Neural cell (in vitro differentiated cells): ENCODE measurements around the gene PNPLA3. TPM values are rescaled to one million over a fixed set of nuclear protein-coding genes. Genes with fewer than 3 reads are reported as not detected.
A peak's percentile ranks its signal among the peaks of the same experiment; 100 is the strongest.

ENCODE experiments used
- H2AFZ ChIP-seq: fragments of 200-600, 300-800 bp; sonication (generic), shearing (Covaris generic); 2 replicates; pipeline ENCODE4 v1.6.0; 2014; ENCODE audit warnings: low read depth, mild to moderate bottlenecking, antibody characterized with exemption, low read length, moderate library complexity
- H3F3A ChIP-seq: fragments of 200-600 bp; shearing (Covaris generic); 2 replicates; pipeline ENCODE4 v1.6.1; 2016; ENCODE audit warnings: mild to moderate bottlenecking, moderate library complexity, mixed read lengths, antibody characterized with exemption, low read length; ENCODE audit not compliant: insufficient read depth, poor library complexity, severe bottlenecking
- H3K27ac ChIP-seq: fragments of 200-600, 300-800 bp; sonication (generic), shearing (Covaris generic); 2 replicates; pipeline ENCODE4 v1.5.1; 2014; ENCODE audit warnings: mild to moderate bottlenecking, low read length, moderate library complexity
- H3K27me3 ChIP-seq: fragments of 300-800, 200-600 bp; sonication (generic), shearing (Covaris generic); 2 replicates; pipeline ENCODE4 v1.6.0; 2014; ENCODE audit warnings: mild to moderate bottlenecking, low read depth, low read length, moderate library complexity; ENCODE audit not compliant: insufficient read depth
- H3K36me3 ChIP-seq: fragments of 300-800, 200-600 bp; sonication (generic), shearing (Covaris generic); 2 replicates; pipeline ENCODE4 v1.5.1; 2014; ENCODE audit warnings: mild to moderate bottlenecking, antibody characterized with exemption, low read length, moderate library complexity; ENCODE audit not compliant: insufficient read depth
- H3K4me2 ChIP-seq: fragments of 300-800, 200-600 bp; sonication (generic), shearing (Covaris generic); 2 replicates; pipeline ENCODE4 v1.6.0; 2014; ENCODE audit warnings: mild to moderate bottlenecking, low read length
- H3K4me3 ChIP-seq: fragments of 300-800, 200-600 bp; sonication (generic), shearing (Covaris generic); 2 replicates; pipeline ENCODE4 v1.5.1; 2014; ENCODE audit warnings: mild to moderate bottlenecking, low read length, moderate library complexity
- H3K79me2 ChIP-seq: fragments of 200-600 bp; shearing (Covaris generic); replicated peaks from 2 replicates; pipeline ENCODE4 v1.6.0; 2014; ENCODE audit warnings: mild to moderate bottlenecking, low read length, moderate library complexity; ENCODE audit not compliant: insufficient read depth
- H3K9ac ChIP-seq: fragments of 300-800, 200-600 bp; sonication (generic), shearing (Covaris generic); 2 replicates; pipeline ENCODE4 v1.6.1; 2016; ENCODE audit warnings: mild to moderate bottlenecking, low read length, mixed read lengths
- H3K9me2 ChIP-seq: fragments of 200-600 bp; shearing (Covaris generic); 2 replicates; pipeline ENCODE4 v1.6.1; 2016; ENCODE audit warnings: mild to moderate bottlenecking, low read length, mixed read lengths; ENCODE audit not compliant: insufficient read depth
- H3K9me3 ChIP-seq: fragments of 200-600, 300-800 bp; sonication (generic), shearing (Covaris generic); 2 replicates; pipeline ENCODE4 v1.6.1; 2016; ENCODE audit warnings: mild to moderate bottlenecking, mixed run types, low read length, moderate library complexity, mixed read lengths
- H4K20me1 ChIP-seq: fragments of 200-600 bp; shearing (Covaris generic); 2 replicates; pipeline ENCODE4 v1.6.1; 2016; ENCODE audit warnings: mild to moderate bottlenecking, mixed run types; ENCODE audit not compliant: insufficient read depth
- CTCF ChIP-seq: fragments of 450-650 bp; IDR thresholded peaks from 2 replicates; pipeline ENCODE4 v1.5.1; 2014; ENCODE audit warnings: antibody characterized with exemption, mild to moderate bottlenecking, moderate library complexity; ENCODE audit not compliant: poor library complexity, severe bottlenecking
- EP300 ChIP-seq: fragments of 450-650 bp; conservative IDR thresholded peaks from 2 replicates; pipeline ENCODE4 v1.6.1; 2014; ENCODE audit warnings: antibody characterized with exemption, mild to moderate bottlenecking, moderate library complexity; ENCODE audit not compliant: poor library complexity, severe bottlenecking
- EZH2 ChIP-seq: fragments of 200-600, 300-800 bp; shearing (Covaris generic), sonication (generic); IDR thresholded peaks from 2 replicates; pipeline ENCODE4 v1.6.1; 2014; ENCODE audit warnings: antibody characterized with exemption, low read length, borderline replicate concordance, mild to moderate bottlenecking; ENCODE audit not compliant: insufficient read depth, poor library complexity, severe bottlenecking
- MXI1 ChIP-seq: fragments of 450-650 bp; conservative IDR thresholded peaks from 2 replicates; pipeline ENCODE4 v1.6.1; 2014; ENCODE audit warnings: antibody characterized with exemption, mild to moderate bottlenecking; ENCODE audit not compliant: poor library complexity, severe bottlenecking
- POLR2AphosphoS5 ChIP-seq: IDR thresholded peaks from 2 replicates; pipeline ENCODE4 v1.6.1; 2012
- RAD21 ChIP-seq: fragments of 450-650 bp; conservative IDR thresholded peaks from 2 replicates; pipeline ENCODE4 v1.6.1; 2014; ENCODE audit warnings: antibody characterized with exemption, mild to moderate bottlenecking, moderate library complexity
- REST ChIP-seq: IDR thresholded peaks from 2 replicates; pipeline ENCODE4 v1.6.1; 2012; ENCODE audit warnings: borderline replicate concordance
- SMC3 ChIP-seq: fragments of 450-650 bp; conservative IDR thresholded peaks from 2 replicates; pipeline ENCODE4 v1.6.1; 2014; ENCODE audit warnings: antibody characterized with exemption, mild to moderate bottlenecking, moderate library complexity; ENCODE audit not compliant: poor library complexity
- TAF1 ChIP-seq: IDR thresholded peaks from 2 replicates; pipeline ENCODE4 v1.6.1; 2012; ENCODE audit warnings: low read depth
- polyA plus RNA-seq: library from polyadenylated mRNA; depleted of rRNA; stranded (reverse); fragments of >200 nt; gene quantifications from 2 replicates; pipeline ENCODE4 v1.2.3, GENCODE V29; 2014

Gene PNPLA3
- polyA plus RNA-seq, 1 donor from 2014 or later, result 6.5 TPM

GRCh38 chr22:43883012-43883661 lies 40.5 kb upstream of the PNPLA3 start:
- Histone ChIP-seq H3K9me3 (no peaks in the 10 kb centered on the region), H4K20me1 (no peaks in the 10 kb centered on the region), H3K79me2 (no peaks in the 10 kb centered on the region), H3K27ac (no peak overlapping the region), H3K9me2 (no peaks in the 10 kb centered on the region), H3K27me3 (no peaks in the 10 kb centered on the region), H3K36me3 (no peaks in the 10 kb centered on the region), H2AFZ (no peak overlapping the region), H3K9ac (no peak overlapping the region), H3F3A (no peaks in the 10 kb centered on the region), H3K4me2 (no peak overlapping the region), H3K4me3 (no peak overlapping the region)
- TF ChIP-seq MXI1, result no peak
- no peak for TF ChIP-seq EZH2
- TF ChIP-seq EP300, result no peak
- TF ChIP-seq RAD21, result peak; percentile 25
- peak; percentile 48 for TF ChIP-seq CTCF

- H3K36me3 ChIP-seq, result no peaks in the 10 kb centered on the region
- H3K4me3 ChIP-seq, result no peak overlapping the region
- no peak for TF ChIP-seq EZH2
- TF ChIP-seq MXI1, result no peak
- TF ChIP-seq CTCF, result no peak
- TF ChIP-seq SMC3, result no peak
Observed at GRCh38 chr22:43883719-43884415, 39.7 kb upstream of the PNPLA3 start.

GRCh38 chr22:43884600-43885318 lies 38.8 kb upstream of the PNPLA3 start:
- Histone ChIP-seq H3K27ac (no peak overlapping the region), H3K9me2 (no peaks in the 10 kb centered on the region), H3K9ac (no peak overlapping the region), H3K27me3 (peaks cover 10% of the 10 kb centered on the region), H2AFZ (no peak overlapping the region), H3F3A (no peaks in the 10 kb centered on the region), H4K20me1 (no peaks in the 10 kb centered on the region), H3K79me2 (no peaks in the 10 kb centered on the region), H3K36me3 (no peaks in the 10 kb centered on the region), H3K4me2 (no peak overlapping the region), H3K4me3 (no peak overlapping the region), H3K9me3 (no peaks in the 10 kb centered on the region)
- TF ChIP-seq RAD21 (peak; percentile 13), CTCF (peak; percentile 39), EZH2 (no peak), SMC3 (no peak), MXI1 (no peak), TAF1 (no peak), REST (no peak), EP300 (no peak), POLR2AphosphoS5 (no peak)

More at GRCh38 chr22:43883719-43884415, 39.7 kb upstream of the PNPLA3 start:
- H3K79me2 ChIP-seq, result no peaks in the 10 kb centered on the region
- no peaks in the 10 kb centered on the region for H3K9me3 ChIP-seq
- H3K4me2 ChIP-seq, result no peak overlapping the region
- H3K9ac ChIP-seq, result no peak overlapping the region
- no peaks in the 10 kb centered on the region for H3F3A ChIP-seq
- no peak overlapping the region for H3K27ac ChIP-seq
- peaks cover under 1% of the 10 kb centered on the region for H3K27me3 ChIP-seq
- H3K9me2 ChIP-seq, result no peaks in the 10 kb centered on the region
- H4K20me1 ChIP-seq, result no peaks in the 10 kb centered on the region
- no peak overlapping the region for H2AFZ ChIP-seq
